GM19372 (cell line): ENCODE data around the gene DR1.

Experiments
- ATAC-seq: cut with Tn5 transposase; IDR thresholded peaks from one replicate; pipeline ENCODE4 v1.9.1; 2021; ENCODE audit warnings: mild to moderate bottlenecking, low read depth, moderate library complexity; ENCODE audit not compliant: unreplicated experiment

DR1 gene

GRCh38 chr1:93345633-93346420, at the start of gene DR1:
DR1 (plus strand) TSS chr1:93345907; CDS start chr1:93346646, 739 bp downstream.
- peak; percentile 74 for ATAC-seq

GRCh38 chr1:93296555-93297154, 49.1 kb upstream of the DR1 start:
- no peak for ATAC-seq

- ATAC-seq: no peak
Observed at GRCh38 chr1:93301131-93301530, 44.6 kb upstream of the DR1 start.

- no peak for ATAC-seq
Observed at GRCh38 chr1:93302078-93302477, 43.6 kb upstream of the DR1 start.

- ATAC-seq: no peak
Observed at GRCh38 chr1:93304716-93305138, 41.0 kb upstream of the DR1 start.

GRCh38 chr1:93306920-93307319, 38.8 kb upstream of the DR1 start:
- no peak for ATAC-seq

- ATAC-seq: no peak
Observed at GRCh38 chr1:93313026-93313425, 32.7 kb upstream of the DR1 start.

GRCh38 chr1:93317207-93317606, 28.5 kb upstream of the DR1 start:
- no peak for ATAC-seq

GRCh38 chr1:93317943-93318342, 27.8 kb upstream of the DR1 start:
- no peak for ATAC-seq

- ATAC-seq: no peak
Observed at GRCh38 chr1:93321720-93322119, 24.0 kb upstream of the DR1 start.

- ATAC-seq: no peak
Observed at GRCh38 chr1:93322349-93322748, 23.4 kb upstream of the DR1 start.

GRCh38 chr1:93323185-93323820, 22.4 kb upstream of the DR1 start:
- no peak for ATAC-seq

- no peak for ATAC-seq
Observed at GRCh38 chr1:93324486-93325464, 20.9 kb upstream of the DR1 start.

GRCh38 chr1:93328809-93329760, 16.6 kb upstream of the DR1 start:
- peak; percentile 75 for ATAC-seq

- no peak for ATAC-seq
Observed at GRCh38 chr1:93330196-93330595, 15.5 kb upstream of the DR1 start.

- no peak for ATAC-seq
Observed at GRCh38 chr1:93330617-93331016, 15.1 kb upstream of the DR1 start.

- no peak for ATAC-seq
Observed at GRCh38 chr1:93331412-93331811, 14.3 kb upstream of the DR1 start.

GRCh38 chr1:93332368-93332767, 13.3 kb upstream of the DR1 start:
- ATAC-seq: no peak

GRCh38 chr1:93338387-93339146, 7.1 kb upstream of the DR1 start:
- no peak for ATAC-seq
